GM10266 (cell line): ENCODE measurements around the gene PDE1A.
A peak's percentile ranks its signal among the peaks of the same experiment; 100 is the strongest.

Experiments used
- DNase-seq: peaks from one replicate; pipeline ENCODE4 v3.0.0; 2012; ENCODE audit errors: extremely low spot score
- TF ChIP-seq, protein P1 (sequence below): IDR thresholded peaks from 2 replicates; pipeline ENCODE4 v1.5.1; 2012; ENCODE audit warnings: mild to moderate bottlenecking, low read depth; ENCODE audit not compliant: control insufficient read depth, insufficient read depth; ENCODE audit errors: missing control alignments

Gene PDE1A

GRCh38 chr2:182207049-182207746, 219.6 kb downstream of the PDE1A start:
- TF ChIP-seq, protein P1, sequence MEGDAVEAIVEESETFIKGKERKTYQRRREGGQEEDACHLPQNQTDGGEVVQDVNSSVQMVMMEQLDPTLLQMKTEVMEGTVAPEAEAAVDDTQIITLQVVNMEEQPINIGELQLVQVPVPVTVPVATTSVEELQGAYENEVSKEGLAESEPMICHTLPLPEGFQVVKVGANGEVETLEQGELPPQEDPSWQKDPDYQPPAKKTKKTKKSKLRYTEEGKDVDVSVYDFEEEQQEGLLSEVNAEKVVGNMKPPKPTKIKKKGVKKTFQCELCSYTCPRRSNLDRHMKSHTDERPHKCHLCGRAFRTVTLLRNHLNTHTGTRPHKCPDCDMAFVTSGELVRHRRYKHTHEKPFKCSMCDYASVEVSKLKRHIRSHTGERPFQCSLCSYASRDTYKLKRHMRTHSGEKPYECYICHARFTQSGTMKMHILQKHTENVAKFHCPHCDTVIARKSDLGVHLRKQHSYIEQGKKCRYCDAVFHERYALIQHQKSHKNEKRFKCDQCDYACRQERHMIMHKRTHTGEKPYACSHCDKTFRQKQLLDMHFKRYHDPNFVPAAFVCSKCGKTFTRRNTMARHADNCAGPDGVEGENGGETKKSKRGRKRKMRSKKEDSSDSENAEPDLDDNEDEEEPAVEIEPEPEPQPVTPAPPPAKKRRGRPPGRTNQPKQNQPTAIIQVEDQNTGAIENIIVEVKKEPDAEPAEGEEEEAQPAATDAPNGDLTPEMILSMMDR: no peak
- DNase-seq: no peak

- TF ChIP-seq, protein P1: no peak
- DNase-seq: no peak
These were observed 229.3 kb downstream of the PDE1A start for GRCh38 chr2:182197529-182197928.

GRCh38 chr2:182193291-182193690, 233.5 kb downstream of the PDE1A start:
- TF ChIP-seq, protein P1: no peak
- DNase-seq: no peak

DNA sequence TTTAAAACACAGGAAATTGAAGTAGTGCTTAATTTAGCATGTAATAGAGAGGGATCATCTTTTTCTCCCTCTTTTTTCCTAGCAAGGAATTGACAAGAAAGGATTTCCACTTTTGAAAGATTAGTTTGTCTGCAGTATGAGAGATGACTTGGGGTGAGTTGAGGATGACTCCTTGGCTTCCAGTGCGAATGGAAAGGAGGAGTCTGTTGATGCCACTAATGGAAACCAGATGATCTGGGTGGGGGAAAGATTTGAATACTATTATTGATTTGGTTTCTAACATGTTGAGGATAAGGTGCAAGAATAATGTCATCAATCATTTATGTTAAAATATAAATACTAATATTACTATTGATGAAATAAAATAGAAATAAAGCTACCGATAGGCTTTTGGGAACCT, 235.8 kb downstream of the PDE1A start:
- no peak for DNase-seq
- TF ChIP-seq, protein P1: no peak

DNA sequence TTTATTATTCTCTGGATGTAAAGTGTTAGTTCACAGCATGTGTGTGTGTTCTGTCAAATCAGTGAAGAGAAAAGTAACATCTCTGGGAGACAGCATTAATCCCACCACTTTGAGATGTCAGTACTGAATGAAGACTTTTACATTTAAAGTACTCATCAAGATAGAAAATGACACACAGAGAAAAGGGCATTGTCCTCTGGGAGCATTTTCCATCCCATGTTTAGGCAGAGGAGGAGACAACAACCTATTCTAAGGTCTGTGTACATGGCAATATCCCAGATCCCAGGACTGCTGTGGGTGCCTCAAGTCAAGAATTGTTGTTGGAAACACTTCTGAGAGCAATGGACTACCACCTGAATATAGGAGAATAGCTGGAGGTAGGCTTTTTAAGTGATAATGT, 239.7 kb downstream of the PDE1A start:
- no peak for DNase-seq

GRCh38 chr2:182186132-182186735, 240.6 kb downstream of the PDE1A start:
- TF ChIP-seq, protein P1: peak; percentile 51
- peak; percentile 7 for DNase-seq

More for the DNA sequence above, 239.7 kb downstream of the PDE1A start:
- TF ChIP-seq, protein P1: no peak

GRCh38 chr2:182182436-182182835, 244.4 kb downstream of the PDE1A start:
- DNase-seq: no peak
- TF ChIP-seq, protein P1: no peak
